ENCODE measurements around the gene EEIG1. TPM values are rescaled to one million over a fixed set of nuclear protein-coding genes. Genes with fewer than 3 reads are reported as not detected.
"Not testable (repeated sequence)": the region's sequence is repeated elsewhere in the genome, so short reads cannot be mapped to it uniquely, and the experiment has no call there.

EEIG1 gene
- total RNA-seq, 1 donor from 2014 or later = 71.1 TPM

- no peak for TF ChIP-seq CTCF (conservative IDR thresholded peaks at IDR 0.05)
- H3K9me3 Mint-ChIP-seq = no peaks in the 10 kb centered on the region
- no peak for DNase-seq (ENCODE audit: low read depth, low spot score)
- H3K4me1 Mint-ChIP-seq = peaks cover 10% of the 10 kb centered on the region
- no peaks in the 10 kb centered on the region for H3K36me3 Mint-ChIP-seq (ENCODE audit: low read depth)
- H3K27me3 Mint-ChIP-seq (ENCODE audit: low read depth) = no peaks in the 10 kb centered on the region
- no peak overlapping the region for H3K27ac Mint-ChIP-seq (ENCODE audit: unreplicated experiment)
- H3K4me3 Mint-ChIP-seq = no peak overlapping the region
These were observed 44.0 kb upstream of the EEIG1 start for GRCh38 chr9:128024761-128025308.

- peaks cover 10% of the 10 kb centered on the region for H3K4me1 Mint-ChIP-seq
- not testable (repeated sequence) for DNase-seq (ENCODE audit: low read depth, low spot score); H3K27me3 Mint-ChIP-seq (ENCODE audit: low read depth); H3K9me3 Mint-ChIP-seq; H3K36me3 Mint-ChIP-seq (ENCODE audit: low read depth); H3K4me3 Mint-ChIP-seq; H3K27ac Mint-ChIP-seq (ENCODE audit: unreplicated experiment)
These were observed 42.9 kb upstream of the EEIG1 start for GRCh38 chr9:128023671-128024070.

GRCh38 chr9:128022886-128023285 is 42.1 kb upstream of the EEIG1 start:
- no peaks in the 10 kb centered on the region for H3K36me3 Mint-ChIP-seq (ENCODE audit: low read depth)
- H3K9me3 Mint-ChIP-seq = no peaks in the 10 kb centered on the region
- H3K4me1 Mint-ChIP-seq = peaks cover 10% of the 10 kb centered on the region
- no peak overlapping the region for H3K27ac Mint-ChIP-seq (ENCODE audit: unreplicated experiment)
- H3K4me3 Mint-ChIP-seq = no peak overlapping the region
- no peaks in the 10 kb centered on the region for H3K27me3 Mint-ChIP-seq (ENCODE audit: low read depth)
- TF ChIP-seq CTCF (conservative IDR thresholded peaks at IDR 0.05) = no peak
- no peak for DNase-seq (ENCODE audit: low read depth, low spot score)

- Mint-ChIP-seq H3K27ac (ENCODE audit: unreplicated experiment) (no peak overlapping the region), H3K27me3 (ENCODE audit: low read depth) (no peaks in the 10 kb centered on the region)
These were observed 40.3 kb upstream of the EEIG1 start for GRCh38 chr9:128021098-128021497.

GRCh38 chr9:128020692-128021091 is 39.9 kb upstream of the EEIG1 start:
- Mint-ChIP-seq H3K36me3 (ENCODE audit: low read depth) (no peaks in the 10 kb centered on the region), H3K4me1 (no peaks in the 10 kb centered on the region), H3K9me3 (no peaks in the 10 kb centered on the region), H3K27me3 (ENCODE audit: low read depth) (no peaks in the 10 kb centered on the region), H3K4me3 (no peak overlapping the region), H3K27ac (ENCODE audit: unreplicated experiment) (no peak overlapping the region)
- DNase-seq (ENCODE audit: low read depth, low spot score) = no peak
- TF ChIP-seq CTCF (conservative IDR thresholded peaks at IDR 0.05) = peak; percentile 41

More at GRCh38 chr9:128021098-128021497, 40.3 kb upstream of the EEIG1 start:
- Mint-ChIP-seq H3K4me3 (no peak overlapping the region), H3K9me3 (no peaks in the 10 kb centered on the region), H3K36me3 (ENCODE audit: low read depth) (no peaks in the 10 kb centered on the region), H3K4me1 (peaks cover 2% of the 10 kb centered on the region)
- TF ChIP-seq CTCF (conservative IDR thresholded peaks at IDR 0.05) = no peak
- no peak for DNase-seq (ENCODE audit: low read depth, low spot score)

- H3K9me3 Mint-ChIP-seq = no peaks in the 10 kb centered on the region
- TF ChIP-seq CTCF (conservative IDR thresholded peaks at IDR 0.05) = no peak
- no peak overlapping the region for H3K4me3 Mint-ChIP-seq
- DNase-seq (ENCODE audit: low read depth, low spot score) = no peak
- no peak overlapping the region for H3K27ac Mint-ChIP-seq (ENCODE audit: unreplicated experiment)
- H3K27me3 Mint-ChIP-seq (ENCODE audit: low read depth) = no peaks in the 10 kb centered on the region
- H3K4me1 Mint-ChIP-seq = peaks cover 10% of the 10 kb centered on the region
- H3K36me3 Mint-ChIP-seq (ENCODE audit: low read depth) = no peaks in the 10 kb centered on the region
These were observed 34.9 kb upstream of the EEIG1 start for GRCh38 chr9:128015696-128016095.

Measured in neural crest cell (in vitro differentiated cells).